HG03175 (cell line): ENCODE data around the gene RAD21L1.
"Not testable (repeated sequence)": the region's sequence is repeated elsewhere in the genome, so short reads cannot be mapped to it uniquely, and the experiment has no call there.

Experiments
- ATAC-seq: cut with Tn5 transposase; IDR thresholded peaks from one replicate; pipeline ENCODE4 v1.9.1; 2021; ENCODE audit warnings: mild to moderate bottlenecking, moderate library complexity; ENCODE audit not compliant: unreplicated experiment

RAD21L1 gene

DNA sequence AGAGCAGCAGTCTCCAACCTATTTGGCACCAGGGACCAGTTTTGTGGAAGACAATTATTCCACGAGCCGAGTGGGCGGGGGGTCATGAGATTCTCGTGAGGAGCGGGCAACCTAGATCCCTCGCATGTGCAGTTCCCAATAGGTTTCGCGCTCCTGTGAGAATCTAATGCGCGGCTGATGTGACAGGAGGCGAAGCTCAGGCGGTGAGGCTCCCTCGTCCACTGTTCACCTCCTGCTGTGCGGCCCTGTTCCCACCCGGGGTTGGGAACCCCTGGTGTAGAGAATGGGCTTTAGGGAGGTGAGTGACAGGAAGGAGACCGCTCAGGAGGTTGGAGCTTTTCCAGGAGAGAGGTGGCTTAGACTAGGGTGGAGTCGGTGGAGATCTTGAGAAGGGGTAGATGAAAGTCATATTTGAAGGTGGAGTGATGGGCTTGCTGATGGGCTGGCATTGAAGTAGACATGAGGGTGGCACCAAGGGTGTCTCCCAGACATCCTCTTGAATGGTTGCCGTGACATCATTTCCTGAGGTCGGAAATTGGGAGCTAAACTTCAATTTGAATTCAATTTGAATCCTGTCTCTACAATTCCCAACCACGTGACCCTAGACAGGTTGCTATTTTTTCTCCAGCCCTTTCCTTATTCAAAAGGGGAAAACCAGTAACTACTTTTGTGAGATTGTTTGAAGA, 1.5 kb upstream of the RAD21L1 start:
- ATAC-seq: no peak

DNA sequence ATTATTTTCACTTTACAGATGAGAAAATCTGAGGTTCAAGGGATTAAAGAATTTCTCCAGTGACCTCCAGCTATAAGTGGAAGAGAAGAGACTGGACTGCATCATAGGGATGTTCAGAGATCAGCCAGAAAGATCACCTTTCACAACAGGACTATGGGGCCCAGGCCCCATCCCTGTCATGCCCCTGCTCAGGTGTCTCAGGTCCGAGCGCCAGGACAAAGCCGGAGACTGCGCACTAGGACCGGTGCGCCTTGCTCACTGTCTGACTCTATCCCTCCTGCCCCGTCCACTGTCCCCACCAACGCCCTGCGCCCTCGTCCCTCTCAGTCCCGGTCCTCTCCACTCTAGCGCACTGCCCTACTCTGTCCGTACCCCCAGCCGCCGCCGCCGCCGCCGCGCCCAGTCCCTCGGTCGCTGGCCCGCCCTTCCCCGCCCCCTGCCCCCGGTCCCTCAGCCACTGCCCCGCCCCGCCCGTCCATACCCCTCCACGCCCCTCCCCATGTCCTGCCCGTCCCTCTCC, 521 bp upstream of the RAD21L1 start:
- ATAC-seq: no peak

DNA sequence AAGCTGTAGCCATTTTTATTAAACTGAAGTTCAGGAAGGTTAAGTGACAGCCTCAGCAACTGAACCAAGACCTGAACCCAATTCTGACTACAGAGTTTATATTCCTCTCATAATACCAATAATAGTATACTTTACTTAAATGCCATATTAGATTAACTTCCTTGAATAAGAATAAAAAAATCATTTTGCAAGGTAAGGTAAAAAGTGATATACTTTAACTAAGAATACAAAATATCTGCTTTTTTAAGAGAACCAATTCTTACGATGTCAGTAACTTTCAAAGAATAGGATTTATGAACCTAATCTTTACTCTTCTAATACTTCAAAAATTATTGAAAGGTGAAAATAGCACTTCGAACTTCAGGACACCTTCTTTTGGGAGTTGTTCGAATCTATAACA, 3.7 kb downstream of the RAD21L1 start:
- ATAC-seq: no peak

DNA sequence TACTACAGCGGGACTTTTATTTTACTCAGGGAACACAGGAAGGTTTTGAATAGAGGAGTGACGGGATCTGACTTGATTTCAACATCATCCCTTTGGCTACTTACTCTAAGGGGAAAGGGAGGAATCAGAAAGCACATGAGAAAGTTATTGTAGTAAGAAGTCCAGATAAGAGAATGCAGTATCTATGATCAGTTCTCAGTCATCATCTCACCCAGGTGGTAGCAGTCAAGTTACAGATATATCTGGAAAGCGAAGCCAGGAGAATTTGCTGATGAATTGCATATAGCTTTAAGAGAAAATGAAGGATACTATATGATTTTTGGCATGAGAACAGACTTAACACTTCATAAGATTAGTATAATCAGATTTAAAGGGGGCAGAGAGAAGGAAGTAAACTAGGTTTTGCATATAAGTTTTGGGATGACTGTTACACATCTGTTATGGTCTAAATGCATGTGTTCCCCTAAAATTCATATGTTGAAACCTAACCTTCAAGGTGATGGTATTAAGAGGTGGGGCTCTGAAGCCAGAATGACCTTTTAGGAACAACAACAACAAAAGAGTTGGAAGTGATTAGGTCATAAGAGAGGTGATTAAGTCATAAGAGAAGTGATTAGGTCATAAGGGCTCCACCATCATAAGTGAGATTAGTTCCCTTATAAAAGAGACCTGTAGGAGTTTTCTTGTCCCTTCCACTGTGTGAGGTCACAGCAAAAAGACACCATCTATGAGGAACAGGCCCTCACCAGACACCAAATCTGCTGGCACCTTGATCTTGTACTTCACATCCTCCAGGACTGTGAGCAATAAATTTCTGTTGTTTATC, 6.7 kb downstream of the RAD21L1 start:
- no peak for ATAC-seq

DNA sequence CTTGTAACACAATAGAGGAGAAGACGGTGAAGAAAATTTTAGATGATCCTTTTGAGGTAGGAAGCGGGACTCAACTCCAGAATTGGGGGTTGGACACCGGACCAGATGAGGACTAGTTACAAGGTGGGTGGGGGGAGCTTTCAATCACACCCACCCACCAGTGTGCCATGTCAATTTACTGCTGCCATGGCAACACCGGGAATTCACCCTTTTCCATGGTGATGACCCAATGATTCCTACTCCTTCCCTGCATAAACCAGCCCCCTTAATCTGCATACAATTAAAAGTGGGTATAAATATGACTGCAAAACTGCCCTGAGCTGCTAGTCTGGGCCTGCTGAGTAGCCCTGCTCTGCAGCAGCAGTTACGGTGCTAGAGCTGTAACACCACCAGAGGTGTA, 14.7 kb downstream of the RAD21L1 start:
- ATAC-seq: no peak

DNA sequence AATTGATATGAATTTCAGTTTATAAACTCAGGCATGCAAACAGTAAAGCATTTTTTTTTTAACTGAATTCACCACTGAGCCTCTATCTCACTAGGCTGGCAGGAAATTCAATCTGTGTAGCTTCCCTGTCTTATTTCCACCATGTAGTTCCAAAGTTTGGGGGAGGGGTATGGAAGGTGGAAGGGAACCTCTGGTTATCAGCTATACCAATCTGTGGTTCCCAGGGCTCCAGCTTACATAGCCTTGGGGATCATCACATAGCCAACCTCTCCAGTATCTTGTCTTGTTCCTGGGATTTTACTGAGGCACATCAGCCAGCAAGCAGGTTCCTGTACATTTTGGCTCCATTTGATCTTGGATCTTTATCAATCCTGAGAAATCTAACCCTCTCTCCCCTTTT, 15.6 kb downstream of the RAD21L1 start:
- no peak for ATAC-seq

DNA sequence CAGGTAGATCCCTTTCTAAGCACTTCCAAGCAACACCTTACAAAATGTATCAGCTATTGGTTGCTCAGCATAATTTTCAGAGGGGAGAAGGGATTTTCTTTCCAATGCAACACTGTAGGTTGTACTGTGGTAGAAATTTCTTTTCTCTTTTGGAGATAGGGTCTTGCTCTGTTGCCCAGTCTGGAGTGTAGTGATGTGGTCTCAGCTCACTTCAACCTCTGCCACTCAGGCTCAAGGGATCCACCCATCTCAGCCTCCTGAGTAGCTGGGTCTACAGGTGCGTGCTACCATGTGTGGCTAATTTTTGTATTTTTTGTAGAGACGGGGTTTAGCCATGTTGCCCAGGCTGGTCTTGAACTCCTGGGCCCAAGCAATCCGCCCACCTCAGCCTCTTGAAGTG, 16.3 kb downstream of the RAD21L1 start:
- ATAC-seq: no peak

DNA sequence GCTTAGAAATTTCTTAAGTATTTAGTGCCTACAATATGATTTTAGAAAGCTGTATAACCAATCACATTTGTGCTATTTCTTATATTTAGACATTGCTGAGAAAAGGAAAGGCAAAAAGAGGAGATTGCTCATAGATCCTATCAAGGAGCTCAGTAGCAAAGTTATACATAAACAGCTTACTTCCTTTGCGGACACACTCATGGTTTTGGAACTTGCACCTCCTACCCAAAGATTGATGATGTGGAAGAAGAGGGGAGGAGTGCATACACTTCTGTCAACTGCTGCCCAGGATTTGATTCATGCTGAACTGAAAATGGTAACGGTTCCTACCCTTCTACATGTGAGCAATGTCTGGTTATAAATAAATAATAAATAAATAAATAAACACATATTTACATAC, 16.7 kb downstream of the RAD21L1 start:
- no peak for ATAC-seq

DNA sequence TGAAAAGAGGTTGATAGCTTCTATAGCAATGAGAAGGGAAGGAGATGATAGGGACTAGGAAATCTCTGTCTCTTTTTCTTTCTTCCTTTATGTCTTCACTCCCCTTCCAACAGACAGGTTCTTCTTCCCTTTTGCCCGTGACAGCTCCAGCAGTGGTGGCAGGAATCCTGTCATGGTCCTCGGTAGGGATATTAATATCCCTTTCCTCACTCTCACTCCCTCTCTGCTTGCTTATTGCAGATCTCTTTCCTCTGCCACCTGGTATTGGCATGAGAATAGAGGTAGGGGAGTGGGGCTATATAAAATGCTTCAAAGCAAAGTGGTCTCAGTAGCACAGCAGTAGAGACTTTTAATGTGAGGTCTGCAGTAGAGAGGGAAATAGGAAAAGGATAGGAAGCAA, 19.7 kb downstream of the RAD21L1 start:
- no peak for ATAC-seq

DNA sequence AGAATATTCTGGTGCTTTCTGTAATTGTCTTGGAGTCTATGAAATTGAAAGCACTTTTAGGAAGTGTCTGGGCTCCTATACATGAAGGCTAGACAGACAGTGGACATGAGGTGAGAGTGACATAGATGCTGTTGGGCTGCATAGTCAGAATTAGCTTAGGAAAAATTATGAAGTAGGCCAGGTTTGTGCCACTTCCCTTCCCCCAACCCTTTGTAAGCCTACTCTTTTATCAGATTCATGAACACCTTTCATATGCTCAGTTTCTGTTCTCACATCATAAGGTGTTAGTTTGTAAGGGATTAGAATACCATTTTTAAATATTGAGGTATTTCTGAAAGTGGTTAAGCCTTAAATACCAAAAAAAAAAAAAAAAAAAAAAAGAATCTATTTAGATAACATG, 21.8 kb downstream of the RAD21L1 start:
- ATAC-seq: no peak

DNA sequence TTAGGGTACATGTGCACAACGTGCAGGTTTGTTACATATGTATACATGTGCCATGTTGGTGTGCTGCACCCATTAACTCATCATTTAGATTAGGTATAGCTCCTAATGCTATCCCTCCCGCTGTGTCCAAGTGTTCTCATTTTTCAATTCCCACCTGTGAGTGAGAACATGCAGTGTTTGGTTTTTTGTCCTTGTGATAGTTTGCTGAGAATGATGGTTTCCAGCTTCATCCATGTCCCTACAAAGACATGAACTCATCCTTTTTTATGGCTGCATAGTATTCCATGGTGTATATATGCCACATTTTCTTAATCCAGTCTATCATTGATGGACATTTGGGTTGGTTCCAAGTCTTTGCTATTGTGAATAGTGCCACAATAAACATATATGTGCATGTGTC, 24.4 kb downstream of the RAD21L1 start:
- ATAC-seq: not testable (repeated sequence)

DNA sequence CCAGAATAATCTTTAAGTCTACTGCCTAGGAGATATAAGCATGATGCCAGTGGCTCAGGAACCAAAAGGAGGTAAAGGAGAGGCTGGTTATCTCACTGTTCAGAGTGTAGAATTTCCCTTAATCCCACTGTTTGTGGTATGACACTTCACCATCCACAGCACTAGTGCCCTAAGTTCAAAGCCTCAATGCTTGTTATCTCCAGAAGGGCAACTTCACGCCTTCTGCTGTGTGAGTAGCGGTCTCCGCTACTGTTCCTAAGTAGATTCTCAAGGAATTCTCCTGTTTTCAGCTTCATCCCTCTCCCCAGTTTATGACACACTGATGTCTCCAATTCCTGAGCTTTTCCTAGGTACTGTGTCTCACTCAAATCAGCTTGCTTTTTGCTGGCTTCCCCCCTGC, 26.6 kb downstream of the RAD21L1 start:
- no peak for ATAC-seq

DNA sequence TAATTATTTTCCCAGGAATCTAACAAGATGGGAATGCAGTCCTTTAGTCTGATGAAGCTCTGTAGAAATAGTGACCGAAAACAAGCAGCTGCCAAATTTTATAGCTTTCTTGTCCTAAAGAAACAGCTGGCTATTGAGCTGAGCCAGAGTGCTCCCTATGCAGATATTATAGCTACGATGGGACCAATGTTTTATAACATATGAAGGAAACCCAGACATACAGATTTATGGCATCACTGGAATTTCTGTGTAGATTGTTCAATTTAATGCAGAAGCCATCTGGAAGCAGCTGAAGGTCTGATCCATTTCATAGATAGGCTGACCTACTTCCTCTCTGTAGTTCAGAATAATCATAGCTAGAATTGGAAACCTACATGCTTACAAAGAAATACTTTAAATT, 28.4 kb downstream of the RAD21L1 start:
- no peak for ATAC-seq

DNA sequence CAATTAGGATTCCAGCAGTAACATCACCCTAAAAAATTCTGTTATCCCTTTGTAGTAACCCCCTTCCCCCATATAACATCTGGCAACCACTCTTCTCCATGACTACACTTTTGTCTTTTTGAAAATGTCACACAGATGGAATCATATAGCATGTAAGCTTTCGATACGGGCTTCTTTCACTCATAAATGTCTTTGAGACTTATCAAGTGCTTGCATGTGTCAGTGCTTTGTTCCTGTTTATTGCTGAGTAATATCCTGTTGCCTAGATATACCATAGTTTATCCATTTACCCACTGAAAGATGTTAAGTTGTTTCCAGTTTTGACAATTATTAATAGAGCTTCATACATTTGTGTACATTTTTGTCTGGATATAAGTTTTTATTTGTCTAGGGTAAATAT, 29.8 kb downstream of the RAD21L1 start:
- no peak for ATAC-seq

DNA sequence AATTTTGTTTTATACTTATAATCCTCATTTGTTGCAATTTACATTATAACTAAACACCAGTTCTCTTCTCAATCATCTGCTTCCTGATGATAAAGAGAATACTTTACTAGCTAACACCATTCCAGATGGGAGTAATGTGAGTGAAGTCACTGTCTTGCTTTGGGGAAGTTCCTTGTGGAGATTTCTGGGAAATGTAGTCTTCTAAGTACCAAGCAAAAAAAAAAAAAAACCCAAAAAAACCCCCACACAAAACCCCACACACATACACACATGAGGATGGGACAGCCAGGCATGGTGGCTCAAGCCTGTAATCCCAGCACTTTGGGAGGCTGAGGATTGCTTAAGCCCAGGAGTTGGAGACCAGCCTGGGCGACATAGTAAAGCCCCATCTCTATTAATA, 38.0 kb downstream of the RAD21L1 start:
- no peak for ATAC-seq

DNA sequence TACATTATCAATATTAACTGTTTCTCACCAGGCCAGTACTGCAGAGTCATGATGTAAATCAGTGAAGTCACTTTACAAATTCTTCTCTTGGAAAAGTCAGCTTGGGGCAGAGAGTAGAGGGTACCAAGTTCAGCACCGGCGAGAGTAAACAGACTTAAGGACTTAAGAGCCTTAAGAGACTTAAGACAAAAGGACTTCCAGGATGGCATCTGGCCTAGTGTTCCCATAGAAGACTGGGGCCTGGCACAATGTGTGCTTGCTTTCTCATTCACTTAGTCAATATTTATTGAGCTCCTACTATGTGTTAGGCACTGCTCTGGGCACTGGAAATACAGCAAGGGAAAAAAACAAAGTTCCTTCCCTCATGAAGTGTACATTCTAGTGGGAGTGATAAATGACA, 38.9 kb downstream of the RAD21L1 start:
- no peak for ATAC-seq

DNA sequence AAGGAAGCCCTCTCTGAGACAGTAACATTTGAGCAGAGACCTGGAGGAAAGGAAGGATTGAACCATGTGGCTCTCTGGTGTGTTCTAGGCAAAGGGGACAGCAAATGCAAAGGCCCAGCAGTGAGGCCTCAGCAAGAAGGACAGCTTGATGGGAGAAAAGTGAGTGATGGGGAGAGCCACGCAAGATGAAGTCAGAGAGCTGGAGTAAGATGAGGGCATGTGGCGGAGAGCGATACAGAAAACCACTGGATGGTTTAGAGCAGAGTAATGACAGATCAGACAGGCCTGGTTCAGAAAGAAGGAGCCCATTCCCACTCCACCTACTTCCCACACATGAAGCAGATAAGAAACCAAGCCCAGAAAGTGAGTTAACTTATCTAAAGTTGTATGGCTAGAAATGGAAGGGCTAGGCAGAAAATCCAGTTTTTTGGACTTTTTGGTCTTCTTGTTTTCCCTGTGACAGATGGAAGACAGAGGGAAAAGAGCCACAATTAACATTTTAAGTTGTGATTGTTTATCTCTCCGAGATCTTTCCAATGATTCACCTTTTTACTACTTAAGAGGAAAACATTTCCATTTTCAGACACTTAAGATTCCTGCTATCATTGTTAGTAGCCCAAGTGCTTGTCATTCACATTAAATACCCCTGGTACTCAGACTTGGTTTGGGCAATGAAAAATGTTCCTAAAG, 39.5 kb downstream of the RAD21L1 start:
- ATAC-seq: no peak

DNA sequence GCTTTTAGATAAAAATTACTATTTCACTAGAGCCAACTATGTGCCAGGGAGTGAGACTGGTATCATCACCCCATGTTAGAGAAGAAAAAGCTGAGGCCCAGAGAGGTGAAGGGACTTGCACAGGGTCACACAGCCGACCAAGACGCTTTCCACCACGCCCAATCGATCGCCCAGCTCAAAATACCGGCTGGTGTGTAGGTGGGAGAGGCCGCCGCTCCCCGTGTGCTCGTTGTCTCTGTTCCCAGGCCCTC, 40.0 kb downstream of the RAD21L1 start:
- ATAC-seq: no peak

DNA sequence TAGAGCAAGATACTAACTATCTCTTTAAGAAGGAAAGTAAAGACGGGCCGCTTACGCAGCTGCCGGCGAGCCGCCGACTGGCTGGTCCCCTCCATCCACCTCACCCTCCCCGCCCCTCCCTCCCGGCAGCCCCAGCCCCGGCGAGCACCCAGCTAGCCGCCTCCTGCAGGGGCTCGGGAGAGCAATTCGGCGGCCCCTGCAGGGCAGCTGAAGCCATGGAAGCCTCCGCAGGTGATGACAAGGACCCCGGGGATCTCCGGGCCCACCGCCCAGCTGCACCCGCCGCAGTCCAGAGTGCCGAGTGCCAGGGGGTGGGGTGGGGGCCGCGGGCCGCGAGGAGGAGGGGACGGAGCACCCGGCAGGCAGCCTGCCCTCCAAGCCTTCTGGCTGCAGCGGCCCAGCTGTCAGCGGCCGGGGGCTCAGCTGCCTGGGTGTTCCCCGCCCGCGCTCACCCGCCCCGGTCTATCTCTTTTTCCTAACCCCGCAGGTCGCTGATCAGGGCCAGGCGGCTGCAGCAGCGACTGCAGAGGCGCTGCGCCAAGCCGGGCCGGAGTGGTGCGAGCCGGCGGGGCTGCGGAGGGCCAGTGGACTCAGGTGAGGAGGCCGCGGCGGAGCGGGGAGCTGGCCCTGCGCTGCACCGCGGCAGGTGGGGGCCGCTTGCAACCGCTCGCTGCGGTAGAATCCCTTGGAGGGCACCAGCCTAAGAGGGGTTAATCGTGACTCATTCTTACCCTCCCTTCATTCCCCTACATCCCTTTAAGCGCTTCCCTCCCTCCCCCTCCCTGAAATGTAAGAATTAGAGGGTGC, 40.5 kb downstream of the RAD21L1 start, which contains the start of gene SNPH:
TSS of gene SNPH (plus strand) at position 128 of the 807 bp plus-strand sequence. CDS start 29,946 bp downstream, outside the sequence.
- no peak for ATAC-seq

DNA sequence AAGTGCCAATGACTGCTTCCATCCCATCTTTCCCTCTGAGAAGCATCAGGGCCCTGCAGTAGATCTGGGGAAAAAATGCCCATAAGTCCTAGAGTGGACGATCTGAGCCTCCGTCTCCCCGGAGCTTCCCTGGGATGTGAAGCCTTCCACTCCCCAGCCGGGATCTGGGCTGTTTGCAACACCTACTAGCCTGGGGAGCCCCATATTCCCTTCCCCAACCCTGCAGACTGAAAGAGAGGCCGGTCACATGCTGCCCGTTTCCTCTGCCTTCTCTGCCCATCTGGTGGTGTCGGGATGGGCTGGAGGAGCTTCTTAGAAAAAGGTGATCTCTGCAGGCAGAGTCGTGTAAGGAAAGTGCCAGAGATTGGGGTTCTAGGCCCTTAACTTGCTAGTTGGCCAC, 41.3 kb downstream of the RAD21L1 start:
- no peak for ATAC-seq

DNA sequence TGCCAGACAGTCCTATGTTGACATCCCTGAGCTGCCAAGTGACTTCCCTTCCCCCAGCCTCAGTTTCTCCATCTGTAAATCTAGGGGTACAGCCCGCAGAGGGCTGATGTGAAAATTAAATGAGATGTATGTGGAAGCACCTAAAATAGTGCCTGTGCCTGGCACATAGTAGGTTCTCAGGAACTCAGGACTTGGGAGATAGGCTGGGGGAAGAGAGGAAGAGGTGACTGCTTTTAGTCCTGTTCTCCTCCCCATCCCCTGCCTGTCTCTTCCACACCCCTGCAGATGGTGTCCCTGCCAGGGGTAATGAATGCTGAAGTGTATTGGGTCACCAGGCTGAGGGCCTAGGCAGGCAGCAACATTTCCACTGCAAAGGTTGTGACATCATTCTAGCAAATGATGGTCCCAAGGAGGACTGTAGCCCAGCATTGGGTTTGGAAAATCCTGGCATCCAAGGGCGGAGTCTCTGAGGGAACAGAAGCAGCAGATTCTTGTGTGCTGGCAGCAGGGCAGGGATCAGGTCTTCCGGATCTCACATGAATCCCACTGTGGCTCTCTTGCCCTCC, 42.0 kb downstream of the RAD21L1 start:
- ATAC-seq: no peak
